A673 (cell line): ENCODE data around the gene CPAMD8. TPM values are rescaled to one million over a fixed set of nuclear protein-coding genes. Genes with fewer than 3 reads are reported as not detected.

ENCODE experiments used
- BruUV-seq: library from RNA; stranded (reverse); fragments of 400-500 nt; replicated peaks from 2 replicates; lab custom pipeline; 2021; lab: Mats Ljungman, UMichigan
- CTCF ChIA-PET: fragments of 300-600 bp; sonication (Branson Sonifier 250); formaldehyde crosslinking; loops from one replicate; lab custom pipeline; 2022; ENCODE audit warnings: antibody characterized with exemption; lab: Charles Lee
- POLR2A ChIA-PET: fragments of 300-600 bp; sonication (Branson Sonifier 250); formaldehyde crosslinking; loops from one replicate; lab custom pipeline; 2022; ENCODE audit warnings: antibody characterized with exemption; ENCODE audit not compliant: low non-redundant PET; lab: Charles Lee
- DNase-seq: peaks from one replicate; pipeline ENCODE4 v3.0.0-alpha.2; 2015; ENCODE audit warnings: low spot score
- H3K27ac ChIP-seq: fragments of 200-600 bp; sonication (generic); 2 replicates; pipeline ENCODE4 v1.5.1; 2016; ENCODE audit warnings: mixed run types, low read depth, mild to moderate bottlenecking, mixed read lengths, antibody characterized with exemption, low read length; ENCODE audit not compliant: poor library complexity, severe bottlenecking
- H3K27me3 ChIP-seq: fragments of 200-600 bp; sonication (generic); replicated peaks from 2 replicates; pipeline ENCODE4 v1.6.1; 2017; ENCODE audit warnings: mixed run types, low read depth, mild to moderate bottlenecking, mixed read lengths, antibody characterized with exemption, low read length; ENCODE audit not compliant: insufficient read depth, poor library complexity
- H3K36me3 ChIP-seq: fragments of 200-600 bp; sonication (generic); 2 replicates; pipeline ENCODE4 v1.6.1; 2016; ENCODE audit warnings: mixed run types, mild to moderate bottlenecking, mixed read lengths, antibody characterized with exemption, low read length; ENCODE audit not compliant: insufficient read depth, poor library complexity, severe bottlenecking
- H3K4me1 ChIP-seq: fragments of 200-600 bp; sonication (generic); 2 replicates; pipeline ENCODE4 v1.6.1; 2017; ENCODE audit warnings: mixed run types, mild to moderate bottlenecking, mixed read lengths, antibody characterized with exemption, low read length; ENCODE audit not compliant: insufficient read depth, poor library complexity, severe bottlenecking
- H3K4me3 ChIP-seq: fragments of 200-600 bp; sonication (generic); 2 replicates; pipeline ENCODE4 v1.5.1; 2016; ENCODE audit warnings: low read depth, mixed run types, mild to moderate bottlenecking, mixed read lengths, low read length; ENCODE audit not compliant: poor library complexity, severe bottlenecking
- H3K9me3 ChIP-seq: fragments of 200-600 bp; sonication (generic); 2 replicates; pipeline ENCODE4 v1.6.1; 2016; ENCODE audit warnings: mixed run types, low read depth, mild to moderate bottlenecking, mixed read lengths, antibody characterized with exemption, low read length; ENCODE audit not compliant: poor library complexity, severe bottlenecking
- EZH2 ChIP-seq: fragments of 200-600 bp; sonication (generic); IDR thresholded peaks from 2 replicates; pipeline ENCODE4 v1.6.1; 2017; ENCODE audit warnings: borderline replicate concordance, low read depth, mild to moderate bottlenecking, mixed read lengths, antibody characterized with exemption, low read length; ENCODE audit not compliant: poor library complexity, severe bottlenecking
- intact Hi-C: fragments of 100-400 bp; cut with micrococcal nuclease; formaldehyde crosslinking; loops from one replicate; pipeline ENCODE4 v1.10.0; 2022; ENCODE audit not compliant: unreplicated experiment
- total RNA-seq: library from RNA; stranded (reverse); gene quantifications from 2 replicates; pipeline ENCODE4 v1.2.3, GENCODE V29; 2021
- TF ChIP-seq, protein P1 (sequence below): fragments of 300-800, 200-600 bp; sonication (generic); conservative IDR thresholded peaks from 2 replicates; pipeline ENCODE4 v1.5.1; 2017; ENCODE audit warnings: low read depth, mild to moderate bottlenecking, antibody characterized with exemption, low read length, moderate library complexity, mixed read lengths

CPAMD8 gene
- total RNA-seq, 1 experiment from 2014 or later = 0.82 TPM

DNA sequence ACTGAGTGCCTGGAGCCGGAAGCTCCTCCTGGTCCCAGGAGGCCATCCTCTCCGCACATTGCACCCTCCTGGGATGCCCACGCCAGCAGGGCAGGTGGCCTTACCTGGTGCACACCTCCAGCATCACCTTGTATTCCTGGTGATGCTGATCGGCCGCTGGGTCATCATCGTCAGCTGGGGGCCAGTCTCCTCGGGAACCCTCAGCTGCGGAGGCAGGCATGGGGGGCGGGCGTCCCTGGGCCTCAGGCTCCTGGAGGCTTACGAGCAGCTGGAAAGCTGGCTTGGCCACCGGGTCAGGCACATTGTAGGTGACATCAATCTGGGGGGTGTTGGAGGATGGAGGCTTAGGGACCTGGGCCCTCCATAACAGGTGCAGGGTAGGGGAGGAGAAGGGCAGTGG lies 124.1 kb downstream of the CPAMD8 start:
- TF ChIP-seq, protein P1, sequence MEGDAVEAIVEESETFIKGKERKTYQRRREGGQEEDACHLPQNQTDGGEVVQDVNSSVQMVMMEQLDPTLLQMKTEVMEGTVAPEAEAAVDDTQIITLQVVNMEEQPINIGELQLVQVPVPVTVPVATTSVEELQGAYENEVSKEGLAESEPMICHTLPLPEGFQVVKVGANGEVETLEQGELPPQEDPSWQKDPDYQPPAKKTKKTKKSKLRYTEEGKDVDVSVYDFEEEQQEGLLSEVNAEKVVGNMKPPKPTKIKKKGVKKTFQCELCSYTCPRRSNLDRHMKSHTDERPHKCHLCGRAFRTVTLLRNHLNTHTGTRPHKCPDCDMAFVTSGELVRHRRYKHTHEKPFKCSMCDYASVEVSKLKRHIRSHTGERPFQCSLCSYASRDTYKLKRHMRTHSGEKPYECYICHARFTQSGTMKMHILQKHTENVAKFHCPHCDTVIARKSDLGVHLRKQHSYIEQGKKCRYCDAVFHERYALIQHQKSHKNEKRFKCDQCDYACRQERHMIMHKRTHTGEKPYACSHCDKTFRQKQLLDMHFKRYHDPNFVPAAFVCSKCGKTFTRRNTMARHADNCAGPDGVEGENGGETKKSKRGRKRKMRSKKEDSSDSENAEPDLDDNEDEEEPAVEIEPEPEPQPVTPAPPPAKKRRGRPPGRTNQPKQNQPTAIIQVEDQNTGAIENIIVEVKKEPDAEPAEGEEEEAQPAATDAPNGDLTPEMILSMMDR = no peak
- no peak for TF ChIP-seq EZH2
- no peak overlapping the region for H3K27ac ChIP-seq
- intact Hi-C loops = no loop called here
- H3K4me1 ChIP-seq = peaks cover 9% of the 10 kb centered on the region
- POLR2A ChIA-PET = no interaction called here
- CTCF ChIA-PET = no interaction called here
- H3K27me3 ChIP-seq = no peaks in the 10 kb centered on the region
- no peak overlapping the region for H3K4me3 ChIP-seq
- BruUV-seq = no TSS peak
- DNase-seq = no peak
- no peaks in the 10 kb centered on the region for H3K36me3 ChIP-seq
- H3K9me3 ChIP-seq = no peaks in the 10 kb centered on the region

DNA sequence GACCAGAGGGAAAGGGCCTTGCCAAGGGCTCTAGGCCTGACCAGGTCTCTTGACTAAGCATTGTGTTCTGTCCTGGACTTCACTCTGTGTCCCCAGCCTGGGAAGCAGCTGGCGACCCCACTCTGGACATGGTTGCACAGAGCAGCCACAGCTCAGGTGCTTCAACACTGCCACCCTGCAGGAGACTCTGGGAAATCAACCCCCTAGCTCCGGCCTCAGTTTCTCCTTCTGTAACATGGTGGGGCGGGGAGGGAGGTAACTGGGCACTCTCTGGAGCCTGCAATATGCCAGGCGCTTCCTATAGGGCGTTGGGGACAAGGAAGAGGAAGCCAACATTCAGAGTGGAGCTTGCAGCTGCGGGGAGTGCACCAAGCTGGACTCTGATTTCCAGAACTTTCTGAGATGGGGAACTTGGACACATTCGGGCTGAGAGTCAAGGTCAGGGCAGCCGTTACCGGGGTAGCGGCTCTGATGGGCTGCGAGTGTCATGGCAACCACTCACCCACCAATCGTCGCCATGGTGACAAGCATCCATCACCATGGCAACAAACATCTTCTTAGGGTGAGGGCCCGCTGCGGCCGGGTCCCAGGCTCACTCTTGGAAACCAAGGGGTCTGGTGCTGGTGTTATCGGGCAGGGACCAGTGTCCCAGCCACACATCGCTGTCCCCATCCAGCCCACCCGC lies 125.0 kb downstream of the CPAMD8 start:
- DNase-seq = no peak
- no TSS peak for BruUV-seq
- H3K4me3 ChIP-seq = no peak overlapping the region
- H3K36me3 ChIP-seq = no peaks in the 10 kb centered on the region
- TF ChIP-seq EZH2 = no peak
- TF ChIP-seq, protein P1 = no peak
- H3K4me1 ChIP-seq = peaks cover 11% of the 10 kb centered on the region
- H3K9me3 ChIP-seq = no peaks in the 10 kb centered on the region
- POLR2A ChIA-PET = no interaction called here
- no peaks in the 10 kb centered on the region for H3K27me3 ChIP-seq
- CTCF ChIA-PET = no interaction called here
- H3K27ac ChIP-seq = no peak overlapping the region
- intact Hi-C loops = no loop called here

- no peak for DNase-seq
- intact Hi-C loops = no loop called here
- POLR2A ChIA-PET = no interaction called here
- H3K4me3 ChIP-seq = no peak overlapping the region
- CTCF ChIA-PET = no interaction called here
- TF ChIP-seq, protein P1 = no peak
- TF ChIP-seq EZH2 = no peak
- no TSS peak for BruUV-seq
- H3K9me3 ChIP-seq = no peaks in the 10 kb centered on the region
- H3K27ac ChIP-seq = no peak overlapping the region
- H3K27me3 ChIP-seq = no peaks in the 10 kb centered on the region
- peaks cover 11% of the 10 kb centered on the region for H3K4me1 ChIP-seq
- no peaks in the 10 kb centered on the region for H3K36me3 ChIP-seq
Observed at GRCh38 chr19:16899566-16900075, 127.0 kb downstream of the CPAMD8 start.
